Tibial nerve (tissue), 4 donors: Measurements from ENCODE around the gene PDIA5. TPM values are rescaled to one million over a fixed set of nuclear protein-coding genes. Genes with fewer than 3 reads are reported as not detected.

Experiments
- DNase-seq, 2 donors: peaks; one replicate each; pipeline ENCODE4 v3.0.0-alpha.2; 2019; ENCODE audit warnings: low spot score in 2 of 2
- H3K27ac ChIP-seq, 4 donors: fragments of 200-600 bp; sonication (generic) in 3 of 4; one replicate each; pipeline ENCODE4 v1.5.1; 2017 to 2019; ENCODE audit warnings: mild to moderate bottlenecking in 1 of 4
- H3K27me3 ChIP-seq, 2 donors: fragments of 200-600 bp; sonication (generic) in 1 of 2; one replicate each; pipeline versions ENCODE4 v1.5.1 to v1.6.0; 2017 to 2019
- H3K36me3 ChIP-seq, 3 donors: fragments of 200-600 bp; sonication (generic); one replicate each; pipeline ENCODE4 v1.5.1; 2018 to 2019
- H3K4me1 ChIP-seq, 4 donors: fragments of 200-600 bp; sonication (generic) in 3 of 4; one replicate each; pipeline ENCODE4 v1.5.1; 2017 to 2019
- H3K4me3 ChIP-seq, 4 donors: fragments of 200-600 bp; sonication (generic) in 3 of 4; one replicate each; pipeline ENCODE4 v1.5.1; 2017 to 2019; ENCODE audit warnings: mild to moderate bottlenecking in 1 of 4, moderate library complexity in 1 of 4
- H3K9me3 ChIP-seq, 4 donors: fragments of 200-600 bp; sonication (generic) in 3 of 4; one replicate each; pipeline ENCODE4 v1.5.1; 2017 to 2019
- CTCF ChIP-seq, 5 experiments: fragments of 200-600 bp in 3 of 5; fragments of 450-650 bp in 2 of 5; sonication (generic) in 3 of 5; IDR thresholded peaks; one replicate each; pipeline ENCODE4 v1.5.1; 2016 to 2019; ENCODE audit warnings: antibody characterized with exemption in 5 of 5, mild to moderate bottlenecking in 3 of 5, moderate library complexity in 2 of 5
- EP300 ChIP-seq, 2 donors: sonication (generic); formaldehyde crosslinking; IDR thresholded peaks; one replicate each; pipeline ENCODE4 v1.6.1; 2017; ENCODE audit warnings: antibody characterized with exemption in 2 of 2, mild to moderate bottlenecking in 1 of 2
- POLR2A ChIP-seq, 2 donors: fragments of 450-650 bp; IDR thresholded peaks; one replicate each; pipeline ENCODE4 v1.6.1; 2017; ENCODE audit warnings: antibody characterized with exemption in 2 of 2, mild to moderate bottlenecking in 2 of 2, moderate library complexity in 2 of 2
- WGBS, 2 donors: methylation state at CpG; one replicate each; pipeline ENCODE4 v1.1.5; 2018; 5-methylcytosine and 5-hydroxymethylcytosine counted together
- total RNA-seq, 4 donors: library from RNA; depleted of rRNA; stranded (reverse); fragments of >200 nt; gene quantifications; one replicate each; pipeline ENCODE4 v1.1.0, GENCODE V29; 2016

The PDIA5 gene
- total RNA-seq, 4 donors from 2014 or later = 18.3 to 41.0 (median 20.3) TPM

GRCh38 chr3:123202451-123202850, 135.6 kb downstream of the PDIA5 start:
- H3K36me3 ChIP-seq = no peaks in the 10 kb centered on the region
- no peaks in the 10 kb centered on the region for H3K9me3 ChIP-seq
- no peak for DNase-seq
- no peak for TF ChIP-seq EP300 (IDR thresholded peaks at IDR 0.05)
- TF ChIP-seq POLR2A (IDR thresholded peaks at IDR 0.05) = no peak
- TF ChIP-seq CTCF (IDR thresholded peaks at IDR 0.05) = no peak
- H3K27me3 ChIP-seq = no peaks in the 10 kb centered on the region
- H3K27ac ChIP-seq = peak overlapping the region; percentile 69 to 95 (median 91)
- WGBS, 2 donors = 3 to 4% methylated on average over 7 of the region's 7 CpGs
- peaks cover 0 to 22% (median 7%) of the 10 kb centered on the region in 4 donors for H3K4me1 ChIP-seq
- H3K4me3 ChIP-seq = peak overlapping the region; percentile 72 to 87 (median 84)

Other genes starting within 250 kb of the PDIA5 start
- 10 to 100 TPM in 2 of 4 donors, 1 to 10 TPM in 2; 6.7 to 19.7 (median 13.1) TPM for gene SEMA5B, start 39.3 kb upstream of the PDIA5 start, total RNA-seq
- gene SEC22A, start 134.9 kb downstream of the PDIA5 start, total RNA-seq = 10 to 100 TPM; 17.7 to 49.4 (median 24.2) TPM